HG03066 (cell line): ENCODE data around the gene TMEM101.
A peak's percentile ranks its signal among the peaks of the same experiment; 100 is the strongest.
"Not testable (repeated sequence)": the region's sequence is repeated elsewhere in the genome, so short reads cannot be mapped to it uniquely, and the experiment has no call there.

Source experiments
- ATAC-seq: cut with Tn5 transposase; IDR thresholded peaks from one replicate; pipeline ENCODE4 v1.9.1; 2021; ENCODE audit warnings: low read depth; ENCODE audit not compliant: unreplicated experiment

TMEM101 gene

GRCh38 chr17:44024853-44025252 is 10.1 kb upstream of the TMEM101 start:
- ATAC-seq = no peak

DNA sequence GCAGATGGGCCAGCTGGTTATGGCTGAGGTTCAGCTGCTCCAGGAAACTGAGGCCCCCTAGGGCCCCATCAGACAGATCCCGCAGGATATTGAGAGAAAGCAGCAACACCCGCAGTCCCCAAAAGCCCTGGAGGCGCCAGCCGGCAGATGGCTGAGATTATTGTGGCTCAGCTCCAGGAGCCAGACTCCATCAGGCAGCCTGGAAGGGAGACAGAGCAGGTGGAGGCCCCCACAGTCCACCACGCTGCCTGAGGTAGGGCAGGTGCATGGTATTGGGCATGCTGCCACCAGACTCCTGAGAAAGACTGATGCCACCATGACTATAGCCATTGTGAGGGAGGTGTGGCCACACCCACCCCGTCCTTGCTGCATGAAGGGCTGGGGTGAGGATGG is 9.5 kb upstream of the TMEM101 start:
- ATAC-seq = no peak

DNA sequence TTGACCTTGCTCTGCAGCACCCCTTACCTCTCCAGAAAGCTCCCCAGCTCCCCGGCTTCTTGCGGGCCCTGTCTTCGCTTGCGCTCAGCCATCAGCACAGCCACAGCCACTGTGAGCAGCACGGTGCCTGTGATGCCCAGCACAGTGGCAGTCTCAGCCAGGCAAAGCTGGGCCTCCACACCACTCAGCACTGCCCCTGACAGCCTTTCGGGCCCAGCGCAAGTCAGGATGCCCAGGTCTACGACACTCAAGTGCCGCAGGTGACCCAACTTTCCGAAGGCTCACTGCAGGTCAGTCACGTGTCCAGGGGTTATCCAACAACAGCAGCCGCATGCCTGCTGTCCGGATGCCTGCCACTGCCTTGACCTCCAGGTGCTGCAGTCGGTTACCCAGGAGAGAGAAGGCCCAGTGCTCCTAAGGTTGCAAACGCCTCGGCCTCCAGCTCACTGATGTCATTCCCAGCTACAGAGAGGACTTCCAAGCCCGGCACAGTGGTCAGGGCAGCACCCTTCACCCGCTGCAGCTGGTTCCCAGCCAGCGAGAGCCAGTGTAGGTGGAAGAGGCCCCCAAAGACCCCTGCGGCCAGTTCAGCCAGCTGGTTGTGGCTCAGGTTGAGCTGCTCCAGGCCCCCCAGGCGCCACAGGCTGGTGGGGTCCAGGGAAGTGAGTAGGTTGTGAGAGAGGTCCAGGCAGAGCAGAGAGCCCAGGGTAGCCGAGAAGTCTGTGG is 8.9 kb upstream of the TMEM101 start:
- ATAC-seq = no peak

- no peak for ATAC-seq
Measured at GRCh38 chr17:44022246-44022645, 7.5 kb upstream of the TMEM101 start.

DNA sequence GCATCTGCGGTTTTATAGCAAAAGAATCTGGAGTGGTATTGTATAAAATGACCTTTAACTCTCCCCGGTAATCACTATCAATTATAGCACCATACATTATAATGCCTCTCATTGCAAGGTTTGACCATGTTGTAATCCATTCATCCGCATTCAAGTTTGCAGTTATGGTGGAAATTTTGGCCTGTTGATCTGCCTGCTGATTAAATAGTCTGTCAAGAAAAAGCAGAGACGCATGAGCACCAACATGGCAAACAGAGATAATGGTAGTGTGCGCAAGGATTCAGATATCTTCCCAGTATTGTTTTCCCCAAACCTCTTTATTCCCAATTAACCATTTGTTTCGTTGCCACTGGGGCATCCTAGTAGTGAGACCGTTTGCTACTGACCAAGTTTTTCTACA is 6.5 kb upstream of the TMEM101 start:
- not testable (repeated sequence) for ATAC-seq

DNA sequence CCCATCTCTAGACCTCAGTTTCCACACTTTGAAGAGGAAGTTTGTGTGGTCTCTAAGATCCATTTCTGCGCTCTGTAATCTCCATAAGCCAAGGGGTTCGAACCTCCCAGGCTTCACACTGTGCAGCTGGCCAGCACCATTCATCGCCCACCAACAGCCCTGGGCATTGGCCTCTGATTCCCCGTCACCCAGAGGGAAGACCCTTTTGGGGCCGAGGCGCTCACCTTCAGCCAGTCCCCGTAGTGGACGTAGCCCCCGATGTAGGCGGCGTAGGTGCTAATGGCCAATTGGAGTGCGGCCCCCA is 678 bp downstream of the TMEM101 start:
- no peak for ATAC-seq

- no peak for ATAC-seq
Measured at GRCh38 chr17:44012874-44013273, 1.9 kb downstream of the TMEM101 start.

DNA sequence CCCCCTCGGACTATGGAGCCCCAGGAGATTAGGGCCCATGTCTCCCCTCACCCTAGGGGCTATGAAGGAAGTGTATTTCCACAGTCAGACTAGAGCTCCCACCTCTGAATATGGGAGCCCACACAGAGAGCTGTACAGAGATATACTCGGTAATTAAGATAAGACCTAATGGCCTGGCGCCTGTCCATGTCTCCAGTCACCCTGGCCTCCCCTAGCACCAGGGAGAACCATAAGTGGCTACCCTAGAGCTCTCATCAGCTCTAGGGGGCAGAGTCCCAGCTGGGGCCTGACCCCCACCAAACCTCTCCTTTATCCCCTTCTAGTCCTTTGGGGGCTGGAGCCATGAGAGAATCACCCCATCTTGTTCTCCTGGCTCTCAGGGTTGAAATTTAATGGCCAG is 2.4 kb downstream of the TMEM101 start:
- no peak for ATAC-seq

DNA sequence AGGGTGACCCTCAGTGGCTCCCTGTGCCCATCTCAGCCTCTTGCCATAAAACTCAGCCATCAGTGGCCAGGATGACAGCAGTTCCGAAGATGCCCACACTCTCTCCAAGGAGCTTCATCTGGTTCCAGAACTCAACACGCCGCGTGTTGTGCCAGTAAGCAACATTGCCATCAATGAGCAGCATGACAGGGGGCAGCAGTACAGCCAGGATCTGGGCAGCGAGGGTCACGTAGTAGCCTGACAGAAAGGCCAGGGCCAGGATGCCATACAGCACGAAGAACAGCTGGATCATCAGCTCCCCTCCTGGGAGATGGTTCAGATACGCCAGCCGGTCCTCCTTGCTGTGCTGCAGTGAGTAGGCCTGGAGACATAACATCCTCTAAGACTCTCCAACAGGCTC is 2.9 kb downstream of the TMEM101 start:
- ATAC-seq = no peak

GRCh38 chr17:44010966-44011647 is 3.7 kb downstream of the TMEM101 start:
- no peak for ATAC-seq

GRCh38 chr17:44008205-44008909 is 6.4 kb downstream of the TMEM101 start:
- no peak for ATAC-seq

DNA sequence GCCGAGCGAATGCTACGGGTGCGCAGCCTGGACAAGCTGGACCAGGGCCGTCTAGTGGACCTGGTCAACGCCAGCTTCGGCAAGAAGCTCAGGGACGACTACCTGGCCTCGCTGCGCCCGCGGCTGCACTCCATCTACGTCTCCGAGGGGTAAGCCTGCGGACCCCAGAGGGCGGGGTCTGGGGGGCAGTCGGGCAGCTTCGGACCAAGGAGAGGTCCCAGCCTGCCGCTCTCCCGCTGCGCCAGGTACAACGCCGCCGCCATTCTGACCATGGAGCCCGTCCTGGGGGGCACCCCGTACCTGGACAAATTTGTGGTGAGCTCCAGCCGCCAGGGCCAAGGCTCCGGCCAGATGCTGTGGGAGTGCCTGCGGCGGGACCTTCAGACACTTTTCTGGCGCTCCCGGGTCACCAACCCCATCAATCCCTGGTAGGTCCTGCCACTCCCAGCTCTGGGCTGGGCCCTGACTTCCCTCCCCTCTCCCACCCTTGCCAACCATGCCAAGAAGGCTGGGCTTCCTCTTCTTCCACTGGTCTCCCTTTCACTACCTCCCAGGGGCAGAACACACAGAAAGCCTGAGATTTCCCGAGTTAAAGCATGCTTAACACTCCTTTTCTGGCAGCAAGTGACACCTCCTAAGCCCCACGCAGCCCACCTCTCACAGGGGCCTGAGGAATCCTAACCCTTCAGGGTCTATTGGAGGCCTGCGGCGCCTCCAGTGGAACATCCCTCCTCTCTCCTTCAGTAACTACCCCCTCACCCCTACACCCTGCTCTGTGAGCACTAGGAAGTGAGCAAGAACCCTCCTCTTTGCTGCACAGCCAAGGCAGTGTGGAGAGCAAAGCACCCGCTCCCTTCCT is 7.2 kb downstream of the TMEM101 start:
- ATAC-seq = no peak

GRCh38 chr17:44006598-44007345 is 8.0 kb downstream of the TMEM101 start:
- peak; percentile 55 for ATAC-seq

- ATAC-seq = no peak
Measured at GRCh38 chr17:44006272-44006597, 8.5 kb downstream of the TMEM101 start.

GRCh38 chr17:44005527-44006271 is 9.1 kb downstream of the TMEM101 start:
- ATAC-seq = no peak

DNA sequence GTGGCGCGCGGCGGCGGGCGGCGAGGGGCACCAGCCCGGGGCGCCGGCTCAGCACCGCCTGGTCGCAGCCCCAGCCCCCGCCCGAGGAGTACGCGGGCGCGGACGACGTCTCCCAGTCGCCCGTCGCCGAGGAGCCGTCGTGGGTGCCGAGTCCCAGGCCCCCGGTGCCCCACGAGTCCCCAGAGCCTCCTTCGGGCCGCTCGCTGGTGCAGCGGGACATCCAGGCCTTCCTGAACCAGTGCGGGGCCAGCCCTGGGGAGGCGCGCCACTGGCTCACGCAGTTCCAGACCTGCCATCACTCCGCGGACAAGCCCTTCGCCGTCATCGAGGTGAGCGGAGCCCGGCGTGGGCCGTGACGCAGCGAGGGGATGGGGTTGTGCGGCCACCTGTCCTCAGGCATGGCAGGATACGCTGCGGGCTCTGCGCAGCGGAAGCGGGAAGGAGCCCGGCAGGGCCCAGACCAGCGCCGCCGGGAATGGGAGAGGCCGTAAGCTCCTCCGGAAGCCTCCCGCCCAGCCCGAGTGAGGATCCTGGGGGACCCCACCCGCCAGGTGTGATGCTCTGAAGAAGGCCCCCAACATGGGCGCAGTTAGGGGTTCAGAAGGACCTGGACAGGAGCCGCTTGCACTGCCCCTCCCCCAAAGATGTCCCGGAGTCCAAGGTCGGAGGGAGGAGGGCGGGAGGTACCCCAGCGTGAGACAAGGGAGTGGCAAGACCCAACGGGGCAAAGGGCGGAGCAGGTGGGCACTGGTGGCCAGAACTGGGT is 9.8 kb downstream of the TMEM101 start:
- no peak for ATAC-seq

DNA sequence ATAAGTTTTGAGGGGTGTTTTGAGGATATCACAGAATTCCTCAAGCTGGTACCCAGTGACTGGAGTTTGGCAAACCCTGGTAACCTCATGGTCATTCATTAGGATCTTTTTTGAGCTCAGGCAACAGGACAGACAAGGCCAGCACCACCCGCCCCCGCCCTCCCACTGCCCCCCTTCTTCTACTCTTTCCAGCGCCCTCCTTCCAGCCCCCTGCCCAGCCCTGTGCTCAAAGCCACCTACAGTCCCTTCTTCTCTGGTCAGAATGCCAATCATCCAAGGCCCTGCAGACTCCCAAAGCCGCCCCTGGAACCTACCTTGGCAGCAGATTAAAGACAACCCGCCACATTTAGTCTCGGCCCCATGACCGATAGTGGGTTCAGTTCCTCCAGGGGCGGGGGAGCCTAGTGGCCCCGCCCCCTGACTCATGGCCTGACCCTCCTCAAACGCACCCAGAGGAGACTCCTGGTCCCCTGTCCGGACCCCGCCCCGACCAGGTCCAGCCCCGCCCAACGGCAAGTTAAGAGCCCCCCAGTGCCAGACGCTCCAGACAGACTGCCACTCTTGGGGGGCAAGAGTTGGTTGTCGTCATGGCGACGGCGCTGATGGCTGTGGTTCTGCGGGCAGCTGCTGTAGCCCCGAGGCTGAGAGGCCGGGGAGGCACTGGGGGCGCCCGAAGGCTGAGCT is 10.5 kb downstream of the TMEM101 start, which contains the start of gene NAGS:
Gene NAGS, plus strand, starts transcription at position 546 of the 684 bp plus-strand sequence. Its CDS starts 42 bp downstream, at position 588.
- ATAC-seq = no peak

DNA sequence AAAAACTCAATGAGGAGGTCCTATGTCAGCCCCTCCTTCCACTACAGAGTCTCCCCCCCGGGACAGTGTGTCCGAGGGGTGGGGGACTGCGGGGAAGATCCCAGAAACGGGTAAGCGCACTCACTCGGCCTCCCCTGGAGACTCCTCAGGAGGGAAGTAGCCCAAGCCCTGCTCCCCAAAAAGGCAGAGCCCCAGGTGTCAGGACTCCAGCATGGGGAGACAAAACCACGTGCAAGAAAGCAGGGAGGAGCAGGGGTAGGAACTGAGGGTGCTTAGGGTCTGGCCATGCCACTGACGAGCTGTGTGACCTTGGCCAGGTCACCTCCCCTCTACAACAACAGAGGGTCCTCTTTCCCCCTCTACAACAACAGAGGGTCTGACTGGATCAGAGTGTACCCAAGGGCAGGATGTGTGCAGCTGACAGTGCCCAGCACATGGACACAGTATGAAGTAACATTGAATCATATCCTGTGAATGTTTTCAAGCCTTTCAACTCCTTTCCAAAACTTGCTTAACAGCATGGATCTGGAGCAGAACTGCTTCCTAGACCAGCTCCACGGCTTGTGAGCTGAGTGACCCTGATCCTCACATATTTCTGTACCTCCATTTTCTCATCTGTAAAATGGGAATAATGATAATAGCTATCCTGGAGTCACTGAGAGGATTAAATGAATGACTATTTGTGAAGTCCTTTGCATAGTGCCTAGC is 12.5 kb downstream of the TMEM101 start:
- no peak for ATAC-seq
